Stimulated activated CD8-positive, alpha-beta memory T cell treated with anti-CD3 and anti-CD28 coated beads, Interleukin-2, amount 100 ng/mL, for 48 hours (primary cell): ENCODE results near the gene PKIB.
"Not testable (repeated sequence)": the region's sequence is repeated elsewhere in the genome, so short reads cannot be mapped to it uniquely, and the experiment has no call there.

ENCODE experiments used
- DNase-seq, 2 donors: peaks; one replicate each; pipeline ENCODE4 v3.0.0-alpha.2; 2020; ENCODE audit warnings: low read depth in 2 of 2

PKIB gene

GRCh38 chr6:122744856-122745255, 134.7 kb downstream of the PKIB start:
- not testable (repeated sequence) for DNase-seq

GRCh38 chr6:122746688-122747087, 136.5 kb downstream of the PKIB start:
- no peak for DNase-seq

GRCh38 chr6:122747573-122747972, 137.4 kb downstream of the PKIB start:
- no peak for DNase-seq

- not testable (repeated sequence) for DNase-seq
Measured at GRCh38 chr6:122748945-122749344, 138.7 kb downstream of the PKIB start.

GRCh38 chr6:122749451-122750050, 139.3 kb downstream of the PKIB start:
- no peak for DNase-seq

- no peak for DNase-seq
Measured at GRCh38 chr6:122751326-122751725, 141.1 kb downstream of the PKIB start.

GRCh38 chr6:122752459-122752858, 142.3 kb downstream of the PKIB start:
- no peak for DNase-seq

- no peak for DNase-seq
Measured at GRCh38 chr6:122753000-122753687, 142.9 kb downstream of the PKIB start.

- DNase-seq: no peak
Measured at GRCh38 chr6:122753688-122754056, 143.5 kb downstream of the PKIB start.

- no peak for DNase-seq
Measured at GRCh38 chr6:122754191-122754731, 144.1 kb downstream of the PKIB start.

GRCh38 chr6:122755901-122756300, 145.7 kb downstream of the PKIB start:
- DNase-seq: no peak

GRCh38 chr6:122758927-122759334, 148.7 kb downstream of the PKIB start:
- no peak for DNase-seq

GRCh38 chr6:122760330-122760729, 150.1 kb downstream of the PKIB start:
- no peak for DNase-seq

- no peak for DNase-seq
Measured at GRCh38 chr6:122766256-122766655, 156.1 kb downstream of the PKIB start.

- DNase-seq: no peak
Measured at GRCh38 chr6:122770835-122771601, 160.8 kb downstream of the PKIB start.

- no peak for DNase-seq
Measured at GRCh38 chr6:122772724-122773415, 162.7 kb downstream of the PKIB start.
